ENCODE results near the gene PXDC1.

Gene PXDC1

GRCh38 chr6:3751077-3751729 is at the start of gene PXDC1:
TSS of gene PXDC1 (minus strand) at chr6:3751713. CDS start at chr6:3751531, 182 bp downstream.
- no peak for DNase-seq (ENCODE audit: extremely low read depth in 1 of 2, low read depth in 1 of 2)

GRCh38 chr6:3800850-3801591 is 49.5 kb upstream of the PXDC1 start:
- DNase-seq (ENCODE audit: extremely low read depth in 1 of 2, low read depth in 1 of 2) = no peak

GRCh38 chr6:3799719-3800118 is 48.2 kb upstream of the PXDC1 start:
- DNase-seq (ENCODE audit: extremely low read depth in 1 of 2, low read depth in 1 of 2) = no peak

- DNase-seq (ENCODE audit: extremely low read depth in 1 of 2, low read depth in 1 of 2) = no peak
These were observed 46.8 kb upstream of the PXDC1 start for GRCh38 chr6:3798055-3798919.

GRCh38 chr6:3797231-3798054 is 45.9 kb upstream of the PXDC1 start:
- no peak for DNase-seq (ENCODE audit: extremely low read depth in 1 of 2, low read depth in 1 of 2)

- DNase-seq (ENCODE audit: extremely low read depth in 1 of 2, low read depth in 1 of 2) = no peak
These were observed 45.2 kb upstream of the PXDC1 start for GRCh38 chr6:3796719-3797041.

- no peak for DNase-seq (ENCODE audit: extremely low read depth in 1 of 2, low read depth in 1 of 2)
These were observed 44.6 kb upstream of the PXDC1 start for GRCh38 chr6:3795836-3796718.

- DNase-seq (ENCODE audit: extremely low read depth in 1 of 2, low read depth in 1 of 2) = no peak
These were observed 42.6 kb upstream of the PXDC1 start for GRCh38 chr6:3794092-3794491.

GRCh38 chr6:3793545-3793944 is 42.0 kb upstream of the PXDC1 start:
- DNase-seq (ENCODE audit: extremely low read depth in 1 of 2, low read depth in 1 of 2) = no peak

GRCh38 chr6:3791526-3792203 is 40.2 kb upstream of the PXDC1 start:
- DNase-seq (ENCODE audit: extremely low read depth in 1 of 2, low read depth in 1 of 2) = no peak

- no peak for DNase-seq (ENCODE audit: extremely low read depth in 1 of 2, low read depth in 1 of 2)
These were observed 38.5 kb upstream of the PXDC1 start for GRCh38 chr6:3789896-3790558.

- DNase-seq (ENCODE audit: extremely low read depth in 1 of 2, low read depth in 1 of 2) = no peak
These were observed 37.7 kb upstream of the PXDC1 start for GRCh38 chr6:3789018-3789895.

GRCh38 chr6:3788408-3789017 is 37.0 kb upstream of the PXDC1 start:
- no peak for DNase-seq (ENCODE audit: extremely low read depth in 1 of 2, low read depth in 1 of 2)

- DNase-seq (ENCODE audit: extremely low read depth in 1 of 2, low read depth in 1 of 2) = no peak
These were observed 34.6 kb upstream of the PXDC1 start for GRCh38 chr6:3786141-3786540.

- DNase-seq (ENCODE audit: extremely low read depth in 1 of 2, low read depth in 1 of 2) = no peak
These were observed 34.2 kb upstream of the PXDC1 start for GRCh38 chr6:3785745-3786098.

- DNase-seq (ENCODE audit: extremely low read depth in 1 of 2, low read depth in 1 of 2) = no peak
These were observed 33.6 kb upstream of the PXDC1 start for GRCh38 chr6:3784885-3785744.

- no peak for DNase-seq (ENCODE audit: extremely low read depth in 1 of 2, low read depth in 1 of 2)
These were observed 32.9 kb upstream of the PXDC1 start for GRCh38 chr6:3784423-3784822.
